ENCODE measurements around the gene PCDHGA6.
A peak's percentile ranks its signal among the peaks of the same experiment; 100 is the strongest.
"Not testable (repeated sequence)": the region's sequence is repeated elsewhere in the genome, so short reads cannot be mapped to it uniquely, and the experiment has no call there.

The PCDHGA6 gene

DNA sequence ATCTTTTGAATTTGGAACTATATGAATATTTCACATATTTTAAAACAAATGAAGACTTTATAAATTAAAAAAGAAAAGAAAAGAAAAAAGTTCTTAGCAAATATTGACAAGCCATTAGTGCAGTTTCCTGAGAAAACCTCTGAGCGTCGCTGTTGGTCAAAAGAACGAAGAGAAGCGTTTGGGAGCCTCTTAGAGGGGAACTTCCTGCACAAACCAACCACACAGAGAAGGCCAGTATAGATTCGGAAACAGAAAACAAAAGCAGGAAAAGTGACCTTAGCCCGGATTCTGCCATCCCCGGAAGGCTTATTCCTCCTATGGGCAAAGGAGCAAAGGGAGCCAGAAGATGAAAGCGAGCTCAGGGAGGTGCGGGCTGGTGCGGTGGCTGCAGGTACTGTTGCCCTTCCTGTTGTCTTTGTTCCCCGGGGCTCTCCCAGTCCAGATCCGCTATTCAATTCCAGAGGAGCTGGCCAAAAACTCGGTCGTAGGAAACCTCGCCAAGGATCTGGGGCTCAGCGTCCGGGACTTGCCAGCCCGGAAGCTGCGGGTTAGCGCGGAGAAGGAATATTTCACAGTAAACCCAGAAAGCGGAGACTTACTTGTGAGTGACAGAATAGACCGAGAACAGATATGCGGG, 13.8 kb upstream of the PCDHGA6 start, which contains the start of gene PCDHGB2:
TSS of gene PCDHGB2 (plus strand) at position 205 of the 637 bp plus-strand sequence. CDS start at position 347, 142 bp downstream.
- DNase-seq (ENCODE audit: low spot score): peak; percentile 11

DNA sequence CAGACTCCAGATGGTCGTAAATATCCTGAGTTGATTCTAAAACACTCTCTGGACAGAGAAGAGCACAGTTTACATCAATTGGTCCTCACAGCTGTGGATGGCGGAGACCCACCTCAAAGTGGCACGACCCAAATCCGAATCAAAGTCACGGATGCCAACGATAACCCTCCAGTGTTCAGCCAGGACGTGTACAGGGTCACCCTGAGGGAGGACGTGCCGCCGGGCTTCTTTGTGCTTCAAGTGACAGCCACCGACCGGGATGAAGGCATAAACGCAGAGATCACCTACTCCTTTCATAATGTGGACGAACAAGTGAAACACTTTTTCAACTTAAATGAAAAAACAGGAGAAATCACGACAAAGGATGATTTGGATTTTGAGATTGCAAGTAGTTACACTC, 13.0 kb upstream of the PCDHGA6 start:
- no peak for DNase-seq (ENCODE audit: low spot score)

DNA sequence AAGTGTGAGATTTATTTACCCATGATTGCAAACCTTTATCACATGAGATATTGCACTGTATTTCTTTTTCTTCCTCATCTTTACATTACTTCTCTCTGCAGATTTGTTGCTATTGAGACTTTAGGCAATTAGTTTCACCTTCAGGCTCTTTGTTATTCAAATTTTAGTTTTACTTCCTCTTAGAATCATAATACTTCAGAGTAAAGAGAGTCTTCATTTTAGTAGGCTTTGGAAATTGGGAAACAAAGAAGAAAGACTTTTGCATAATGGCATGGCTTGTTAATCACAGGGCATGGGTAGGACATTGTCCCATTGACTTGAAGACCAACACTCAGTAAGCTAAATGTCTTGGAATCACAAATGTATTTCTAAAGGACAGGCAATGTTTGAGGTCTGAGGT, 11.0 kb upstream of the PCDHGA6 start:
- DNase-seq (ENCODE audit: low spot score): no peak

DNA sequence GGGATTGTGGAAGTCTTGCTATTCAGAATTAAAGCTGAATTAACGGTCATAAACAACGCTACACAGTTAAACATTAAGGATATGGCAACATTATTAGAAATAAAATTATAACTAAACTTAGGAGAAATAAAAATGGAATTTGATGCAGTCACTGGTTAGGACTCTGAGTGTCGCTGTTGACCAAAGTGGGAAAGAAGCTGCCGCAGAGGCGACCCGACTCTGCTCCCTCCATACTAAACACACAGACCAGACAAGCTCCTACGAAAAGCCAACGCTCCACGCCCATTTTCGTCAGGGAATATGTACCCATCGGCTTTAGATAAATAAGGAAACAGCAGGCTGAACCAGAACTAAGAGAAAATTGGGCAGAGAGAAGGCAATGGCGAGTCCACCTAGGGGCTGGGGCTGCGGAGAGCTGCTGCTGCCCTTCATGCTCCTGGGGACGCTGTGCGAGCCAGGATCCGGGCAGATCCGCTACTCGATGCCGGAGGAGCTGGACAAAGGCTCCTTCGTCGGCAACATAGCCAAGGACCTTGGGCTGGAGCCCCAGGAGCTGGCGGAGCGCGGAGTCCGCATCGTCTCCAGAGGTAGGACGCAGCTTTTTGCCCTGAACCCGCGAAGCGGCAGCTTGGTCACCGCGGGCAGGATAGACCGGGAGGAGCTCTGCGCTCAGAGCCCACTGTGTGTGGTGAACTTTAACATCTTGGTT, 9.6 kb upstream of the PCDHGA6 start, which contains the start of gene PCDHGA5:
TSS of gene PCDHGA5 (plus strand) at position 211 of the 709 bp plus-strand sequence. CDS start at position 380, 169 bp downstream.
- no peak for DNase-seq (ENCODE audit: low spot score)

DNA sequence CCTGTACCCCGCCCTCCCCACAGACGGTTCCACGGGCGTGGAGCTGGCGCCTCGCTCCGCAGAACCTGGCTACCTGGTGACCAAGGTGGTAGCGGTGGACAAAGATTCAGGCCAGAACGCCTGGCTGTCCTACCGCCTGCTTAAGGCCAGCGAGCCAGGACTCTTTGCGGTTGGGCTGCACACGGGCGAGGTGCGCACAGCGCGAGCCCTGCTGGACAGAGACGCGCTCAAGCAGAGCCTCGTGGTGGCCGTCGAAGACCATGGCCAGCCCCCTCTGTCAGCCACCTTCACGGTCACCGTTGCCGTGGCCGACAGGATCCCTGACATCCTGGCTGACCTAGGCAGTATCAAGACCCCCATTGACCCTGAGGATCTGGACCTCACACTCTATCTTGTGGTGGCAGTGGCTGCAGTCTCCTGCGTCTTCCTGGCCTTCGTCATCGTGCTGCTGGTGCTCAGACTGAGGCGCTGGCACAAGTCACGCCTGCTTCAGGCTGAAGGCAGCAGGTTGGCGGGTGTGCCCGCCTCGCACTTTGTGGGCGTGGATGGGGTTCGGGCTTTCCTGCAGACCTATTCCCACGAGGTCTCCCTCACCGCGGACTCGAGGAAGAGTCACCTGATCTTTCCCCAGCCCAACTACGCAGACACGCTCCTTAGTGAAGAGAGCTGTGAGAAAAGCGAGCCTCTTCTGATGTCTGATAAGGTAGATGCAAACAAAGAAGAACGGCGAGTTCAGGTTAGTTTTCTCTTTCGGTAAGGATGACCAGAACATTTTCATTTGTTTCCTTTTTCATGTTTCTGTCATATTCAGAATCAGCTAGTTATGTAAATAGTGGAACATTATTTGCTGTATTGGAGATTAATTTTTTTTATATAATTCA, 7.4 kb upstream of the PCDHGA6 start:
- no peak for DNase-seq (ENCODE audit: low spot score)

DNA sequence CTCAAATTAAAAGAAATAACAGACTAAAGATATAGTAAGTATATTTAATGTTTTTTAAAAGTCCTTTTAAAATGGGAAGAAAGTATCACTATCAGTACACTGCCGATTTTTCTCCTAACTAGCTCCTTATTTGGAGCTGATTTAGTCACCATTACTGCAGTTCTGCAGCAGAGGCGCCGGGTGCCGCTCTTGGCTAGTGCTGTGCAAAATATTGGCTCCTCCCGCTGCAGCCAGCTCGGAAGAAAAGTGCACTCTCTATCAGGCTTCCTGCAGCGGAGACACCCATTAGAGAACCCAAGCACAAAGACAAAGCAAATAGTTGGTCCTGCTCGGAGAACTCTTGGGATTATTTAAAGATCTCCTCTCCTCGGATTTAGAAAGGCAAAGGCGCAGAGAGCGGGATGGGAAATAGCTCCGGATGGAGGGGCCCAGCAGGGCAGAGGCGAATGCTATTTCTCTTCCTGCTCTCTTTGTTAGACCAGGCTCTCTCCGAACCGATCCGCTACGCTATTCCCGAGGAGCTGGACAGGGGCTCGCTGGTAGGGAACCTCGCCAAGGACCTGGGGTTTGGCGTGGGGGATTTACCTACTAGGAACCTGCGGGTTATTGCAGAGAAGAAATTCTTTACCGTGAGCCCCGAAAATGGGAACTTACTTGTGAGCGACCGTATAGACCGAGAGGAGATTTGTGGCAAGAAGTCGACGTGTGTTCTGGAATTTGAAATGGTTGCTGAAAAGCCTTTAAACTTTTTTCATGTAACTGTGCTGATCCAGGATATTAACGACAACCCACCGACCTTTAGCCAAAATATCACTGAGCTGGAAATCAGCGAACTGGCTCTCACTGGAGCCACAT, 3.5 kb upstream of the PCDHGA6 start, which contains the start of gene PCDHGB3:
TSS of gene PCDHGB3 (plus strand) at position 249 of the 855 bp plus-strand sequence. CDS start at position 402, 153 bp downstream.
- no peak for DNase-seq (ENCODE audit: low spot score)

DNA sequence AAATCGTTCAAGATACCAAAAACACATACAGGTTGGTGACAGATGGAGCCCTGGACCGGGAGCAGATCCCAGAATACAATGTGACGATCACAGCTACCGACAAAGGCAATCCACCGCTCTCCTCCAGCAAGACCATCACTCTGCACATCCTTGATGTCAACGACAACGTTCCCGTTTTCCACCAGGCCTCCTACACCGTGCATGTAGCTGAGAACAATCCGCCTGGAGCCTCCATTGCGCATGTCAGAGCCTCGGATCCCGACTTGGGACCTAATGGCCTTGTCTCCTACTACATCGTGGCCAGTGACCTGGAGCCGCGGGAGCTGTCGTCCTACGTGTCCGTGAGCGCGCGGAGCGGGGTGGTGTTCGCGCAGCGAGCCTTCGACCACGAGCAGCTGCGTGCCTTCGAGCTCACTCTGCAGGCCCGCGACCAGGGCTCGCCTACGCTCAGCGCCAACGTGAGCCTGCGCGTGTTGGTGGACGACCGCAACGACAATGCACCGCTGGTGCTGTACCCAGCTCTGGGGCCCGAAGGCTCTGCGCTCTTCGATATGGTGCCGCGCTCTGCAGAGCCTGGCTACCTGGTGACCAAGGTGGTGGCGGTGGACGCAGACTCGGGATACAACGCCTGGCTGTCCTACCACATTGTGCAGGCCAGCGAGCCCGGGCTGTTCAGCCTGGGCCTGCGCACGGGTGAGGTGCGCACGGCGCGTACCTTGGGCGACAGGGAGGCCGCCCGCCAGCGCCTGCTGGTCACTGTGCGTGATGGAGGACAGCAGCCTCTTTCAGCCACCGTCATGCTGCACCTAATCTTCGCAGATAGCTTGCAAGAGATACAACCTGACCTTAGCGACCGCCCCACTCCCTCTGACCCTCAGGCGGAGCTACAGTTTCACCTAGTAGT, 1.9 kb upstream of the PCDHGA6 start:
- DNase-seq (ENCODE audit: low spot score): no peak

DNA sequence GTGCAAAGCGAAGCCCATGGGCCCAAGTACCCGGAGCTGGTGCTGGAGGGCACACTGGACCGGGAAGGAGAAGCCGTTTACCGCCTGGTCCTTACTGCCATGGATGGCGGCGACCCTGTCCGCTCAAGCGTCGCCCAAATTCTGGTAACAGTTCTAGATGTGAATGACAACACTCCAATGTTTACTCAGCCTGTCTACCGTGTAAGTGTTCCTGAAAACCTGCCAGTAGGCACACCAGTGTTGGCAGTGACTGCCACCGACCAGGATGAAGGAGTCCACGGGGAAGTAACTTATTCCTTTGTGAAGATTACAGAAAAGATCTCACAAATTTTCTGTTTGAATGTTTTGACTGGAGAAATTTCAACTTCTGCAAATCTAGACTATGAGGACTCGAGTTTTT, 936 bp downstream of the PCDHGA6 start:
- DNase-seq (ENCODE audit: low spot score): no peak

DNA sequence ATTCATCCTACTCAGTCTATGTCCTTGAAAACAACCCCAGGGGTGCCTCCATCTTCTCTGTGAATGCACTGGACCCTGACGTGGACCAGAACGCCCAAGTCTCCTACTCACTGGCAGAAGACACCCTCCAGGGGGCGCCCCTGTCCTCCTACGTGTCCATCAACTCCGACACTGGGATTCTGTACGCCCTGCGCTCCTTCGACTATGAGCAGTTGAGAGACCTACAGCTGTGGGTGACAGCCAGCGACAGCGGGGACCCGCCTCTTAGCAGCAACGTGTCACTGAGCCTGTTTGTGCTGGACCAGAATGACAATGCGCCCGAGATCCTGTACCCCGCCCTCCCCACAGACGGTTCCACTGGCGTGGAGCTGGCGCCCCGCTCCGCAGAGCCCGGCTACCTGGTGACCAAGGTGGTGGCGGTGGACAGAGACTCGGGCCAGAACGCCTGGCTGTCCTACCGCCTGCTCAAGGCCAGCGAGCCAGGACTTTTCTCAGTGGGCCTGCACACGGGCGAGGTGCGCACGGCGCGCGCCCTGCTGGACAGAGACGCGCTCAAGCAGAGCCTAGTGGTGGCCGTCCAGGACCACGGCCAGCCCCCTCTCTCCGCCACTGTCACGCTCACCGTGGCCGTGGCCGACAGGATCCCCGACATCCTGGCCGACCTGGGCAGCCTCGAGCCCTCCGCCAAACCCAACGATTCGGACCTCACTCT, 1.9 kb downstream of the PCDHGA6 start:
- DNase-seq (ENCODE audit: low spot score): not testable (repeated sequence)

DNA sequence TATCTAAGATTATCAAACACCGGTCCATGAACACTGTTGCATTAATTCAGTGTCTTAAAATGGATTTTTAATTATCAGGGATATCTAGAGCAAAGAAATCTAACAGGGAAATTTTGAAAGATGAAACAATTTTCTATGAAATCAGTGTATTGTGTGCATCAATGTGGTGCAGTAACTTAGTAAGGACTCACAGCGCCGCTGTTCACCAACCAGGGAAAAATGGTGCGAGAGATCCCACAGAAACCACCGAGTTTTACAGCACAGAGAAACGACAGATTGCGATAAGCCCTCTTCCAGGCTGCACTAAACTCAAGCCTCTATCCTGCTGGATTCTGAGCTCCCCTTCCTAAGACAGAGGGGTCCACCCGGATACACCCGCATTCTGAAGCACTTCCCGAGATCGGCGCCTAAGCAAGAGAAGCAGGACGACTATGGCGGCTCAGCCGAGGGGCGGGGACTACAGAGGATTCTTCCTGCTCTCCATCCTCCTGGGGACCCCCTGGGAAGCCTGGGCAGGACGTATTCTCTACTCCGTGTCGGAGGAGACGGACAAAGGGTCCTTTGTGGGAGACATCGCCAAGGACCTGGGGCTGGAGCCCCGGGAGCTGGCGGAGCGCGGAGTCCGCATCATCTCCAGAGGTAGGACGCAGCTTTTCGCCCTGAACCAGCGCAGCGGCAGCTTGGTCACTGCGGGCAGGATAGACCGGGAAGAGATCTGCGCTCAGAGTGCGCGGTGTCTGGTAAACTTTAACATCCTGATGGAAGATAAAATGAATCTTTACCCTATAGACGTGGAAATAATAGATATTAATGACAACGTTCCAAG, 9.0 kb downstream of the PCDHGA6 start, which contains the start of gene PCDHGA7:
TSS of gene PCDHGA7 (plus strand) at position 274 of the 826 bp plus-strand sequence. CDS start at position 432, 158 bp downstream.
- no peak for DNase-seq (ENCODE audit: low spot score)

DNA sequence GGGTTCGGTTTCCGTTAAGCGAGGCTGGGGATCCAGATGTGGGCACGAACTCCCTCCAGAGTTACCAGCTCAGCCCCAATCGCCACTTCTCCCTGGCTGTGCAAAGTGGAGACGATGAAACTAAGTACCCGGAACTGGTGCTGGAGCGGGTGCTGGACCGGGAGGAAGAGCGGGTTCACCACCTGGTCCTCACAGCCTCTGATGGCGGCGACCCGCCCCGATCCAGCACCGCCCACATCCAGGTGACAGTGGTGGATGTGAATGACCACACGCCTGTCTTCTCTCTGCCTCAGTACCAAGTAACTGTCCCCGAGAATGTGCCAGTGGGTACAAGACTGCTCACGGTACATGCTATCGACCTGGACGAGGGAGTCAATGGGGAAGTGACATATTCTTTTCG, 9.7 kb downstream of the PCDHGA6 start:
- DNase-seq (ENCODE audit: low spot score): no peak

DNA sequence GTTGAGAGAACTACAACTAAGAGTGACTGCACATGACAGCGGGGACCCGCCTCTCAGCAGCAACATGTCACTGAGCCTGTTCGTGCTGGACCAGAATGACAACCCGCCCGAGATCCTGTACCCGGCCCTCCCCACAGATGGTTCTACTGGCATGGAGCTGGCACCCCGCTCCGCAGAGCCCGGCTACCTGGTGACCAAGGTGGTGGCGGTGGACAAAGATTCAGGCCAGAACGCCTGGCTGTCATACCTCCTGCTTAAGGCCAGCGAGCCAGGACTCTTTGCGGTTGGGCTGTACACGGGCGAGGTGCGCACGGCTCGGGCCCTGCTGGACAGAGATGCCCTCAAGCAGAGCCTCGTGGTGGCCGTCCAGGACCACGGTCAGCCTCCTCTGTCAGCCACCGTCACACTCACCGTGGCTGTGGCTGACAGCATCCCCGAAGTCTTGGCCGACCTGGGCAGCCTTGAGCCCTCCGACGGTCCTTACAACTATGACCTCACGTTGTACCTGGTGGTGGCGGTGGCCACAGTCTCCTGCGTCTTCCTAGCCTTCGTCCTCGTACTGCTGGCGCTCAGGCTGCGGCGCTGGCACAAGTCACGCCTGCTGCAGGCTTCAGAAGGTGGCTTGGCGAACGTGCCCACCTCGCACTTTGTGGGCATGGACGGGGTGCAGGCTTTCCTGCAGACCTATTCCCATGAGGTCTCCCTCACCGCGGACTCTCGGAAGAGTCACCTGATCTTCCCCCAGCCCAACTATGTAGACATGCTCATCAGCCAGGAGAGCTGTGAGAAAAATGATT, 11.0 kb downstream of the PCDHGA6 start:
- no peak for DNase-seq (ENCODE audit: low spot score)

DNA sequence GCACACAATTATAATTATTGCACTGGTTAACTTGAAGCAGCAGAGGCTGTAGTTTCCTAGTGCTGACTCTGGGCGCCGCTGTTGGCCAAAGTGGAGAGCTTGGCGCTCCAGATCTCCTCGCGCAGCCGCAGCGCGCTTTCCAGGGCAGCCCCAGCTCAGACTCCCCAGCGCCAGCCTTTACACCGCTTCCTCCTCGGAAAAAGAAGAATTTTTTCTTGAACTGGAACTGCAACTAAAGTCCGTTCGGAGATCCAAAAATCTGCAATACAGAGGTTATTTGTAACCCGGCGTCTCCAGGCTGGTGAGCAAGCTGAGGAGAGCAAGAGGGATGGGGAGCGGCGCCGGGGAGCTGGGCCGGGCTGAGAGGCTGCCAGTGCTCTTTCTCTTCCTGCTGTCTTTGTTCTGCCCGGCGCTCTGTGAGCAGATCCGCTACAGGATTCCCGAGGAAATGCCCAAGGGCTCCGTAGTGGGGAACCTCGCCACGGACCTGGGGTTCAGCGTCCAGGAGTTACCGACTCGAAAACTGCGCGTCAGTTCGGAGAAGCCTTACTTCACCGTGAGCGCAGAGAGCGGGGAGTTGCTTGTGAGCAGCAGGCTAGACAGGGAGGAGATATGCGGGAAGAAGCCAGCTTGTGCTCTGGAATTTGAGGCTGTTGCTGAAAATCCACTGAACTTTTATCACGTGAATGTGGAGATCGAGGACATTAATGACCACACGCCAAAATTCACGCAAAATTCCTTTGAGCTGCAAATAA, 14.0 kb downstream of the PCDHGA6 start, which contains the start of gene PCDHGB4:
TSS of gene PCDHGB4 (plus strand) at position 142 of the 755 bp plus-strand sequence. CDS start at position 329, 187 bp downstream.
- not testable (repeated sequence) for DNase-seq (ENCODE audit: low spot score)

DNA sequence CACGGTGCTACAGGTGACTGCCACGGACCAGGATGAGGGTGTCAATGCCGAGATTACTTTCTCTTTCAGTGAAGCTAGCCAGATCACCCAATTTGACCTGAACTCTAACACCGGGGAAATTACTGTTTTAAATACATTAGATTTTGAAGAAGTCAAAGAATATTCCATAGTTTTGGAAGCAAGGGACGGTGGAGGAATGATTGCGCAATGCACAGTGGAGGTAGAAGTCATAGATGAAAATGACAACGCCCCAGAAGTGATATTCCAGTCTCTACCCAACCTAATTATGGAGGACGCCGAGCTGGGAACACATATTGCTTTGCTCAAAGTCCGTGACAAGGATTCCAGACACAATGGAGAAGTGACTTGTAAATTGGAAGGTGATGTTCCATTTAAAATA, 15.0 kb downstream of the PCDHGA6 start:
- no peak for DNase-seq (ENCODE audit: low spot score)

DNA sequence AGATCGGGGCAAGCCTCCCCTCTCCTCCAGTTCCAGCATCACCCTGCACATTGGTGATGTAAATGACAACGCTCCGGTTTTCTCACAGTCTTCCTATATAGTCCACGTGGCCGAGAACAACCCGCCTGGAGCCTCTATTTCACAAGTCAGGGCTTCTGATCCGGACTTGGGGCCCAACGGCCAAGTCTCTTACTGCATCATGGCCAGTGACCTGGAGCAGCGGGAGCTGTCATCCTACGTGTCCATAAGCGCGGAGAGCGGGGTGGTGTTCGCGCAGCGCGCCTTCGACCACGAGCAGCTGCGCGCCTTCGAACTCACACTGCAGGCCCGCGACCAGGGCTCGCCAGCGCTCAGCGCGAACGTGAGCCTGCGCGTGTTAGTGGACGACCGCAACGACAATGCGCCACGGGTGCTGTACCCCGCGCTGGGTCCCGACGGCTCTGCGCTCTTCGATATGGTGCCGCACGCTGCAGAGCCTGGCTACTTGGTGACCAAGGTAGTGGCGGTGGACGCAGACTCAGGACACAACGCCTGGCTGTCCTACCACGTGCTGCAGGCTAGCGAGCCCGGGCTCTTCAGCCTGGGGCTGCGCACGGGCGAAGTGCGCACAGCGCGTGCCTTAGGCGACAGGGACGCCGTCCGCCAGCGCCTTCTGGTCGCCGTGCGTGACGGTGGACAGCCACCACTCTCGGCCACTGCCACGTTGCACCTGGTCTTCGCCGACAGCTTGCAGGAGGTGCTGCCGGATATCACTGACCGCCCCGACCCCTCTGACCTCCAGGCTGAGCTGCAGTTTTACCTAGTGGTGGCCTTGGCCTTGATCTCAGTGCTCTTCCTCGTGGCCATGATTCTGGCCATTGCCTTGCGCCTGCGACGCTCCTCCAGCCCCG, 15.7 kb downstream of the PCDHGA6 start:
- no peak for DNase-seq (ENCODE audit: low spot score)
